ENCODE data around the gene GFPT2.
A peak's percentile ranks its signal among the peaks of the same experiment; 100 is the strongest.

GFPT2 gene

GRCh38 chr5:180333661-180334060 lies 19.5 kb downstream of the GFPT2 start:
- TF ChIP-seq MAX (IDR thresholded peaks at IDR 0.05; ENCODE audit: low read depth, low read length) (no peak), CTCF (IDR thresholded peaks at IDR 0.05; ENCODE audit: low read depth, low read length) (no peak), POLR2A (IDR thresholded peaks at IDR 0.05; ENCODE audit: extremely low read depth, insufficient read length) (no peak), MYC (IDR thresholded peaks at IDR 0.05; ENCODE audit: low read depth, low read length) (no peak)
- no peak for DNase-seq (ENCODE audit: low read depth)
- H3K4me3 ChIP-seq (ENCODE audit: low read depth, low read length): no peak overlapping the region

GRCh38 chr5:180332861-180333260 lies 20.3 kb downstream of the GFPT2 start:
- no peak for TF ChIP-seq MAX (IDR thresholded peaks at IDR 0.05; ENCODE audit: low read depth, low read length)
- TF ChIP-seq CTCF (IDR thresholded peaks at IDR 0.05; ENCODE audit: low read depth, low read length): no peak
- no peak for TF ChIP-seq MYC (IDR thresholded peaks at IDR 0.05; ENCODE audit: low read depth, low read length)
- no peak for TF ChIP-seq POLR2A (IDR thresholded peaks at IDR 0.05; ENCODE audit: extremely low read depth, insufficient read length)
- no peak overlapping the region for H3K4me3 ChIP-seq (ENCODE audit: low read depth, low read length)

GRCh38 chr5:180332051-180332517 lies 21.1 kb downstream of the GFPT2 start:
- no peak for DNase-seq (ENCODE audit: low read depth)
- no peak overlapping the region for H3K4me3 ChIP-seq (ENCODE audit: low read depth, low read length)
- TF ChIP-seq POLR2A (IDR thresholded peaks at IDR 0.05; ENCODE audit: extremely low read depth, insufficient read length) (no peak), MYC (IDR thresholded peaks at IDR 0.05; ENCODE audit: low read depth, low read length) (no peak), CTCF (IDR thresholded peaks at IDR 0.05; ENCODE audit: low read depth, low read length) (no peak), MAX (IDR thresholded peaks at IDR 0.05; ENCODE audit: low read depth, low read length) (no peak)

More at GRCh38 chr5:180332861-180333260, 20.3 kb downstream of the GFPT2 start:
- no peak for DNase-seq (ENCODE audit: low read depth)

GRCh38 chr5:180331647-180331950 lies 21.5 kb downstream of the GFPT2 start:
- TF ChIP-seq MAX (IDR thresholded peaks at IDR 0.05; ENCODE audit: low read depth, low read length): no peak
- TF ChIP-seq MYC (IDR thresholded peaks at IDR 0.05; ENCODE audit: low read depth, low read length): no peak
- no peak for TF ChIP-seq CTCF (IDR thresholded peaks at IDR 0.05; ENCODE audit: low read depth, low read length)
- TF ChIP-seq POLR2A (IDR thresholded peaks at IDR 0.05; ENCODE audit: extremely low read depth, insufficient read length): no peak
- no peak overlapping the region for H3K4me3 ChIP-seq (ENCODE audit: low read depth, low read length)
- no peak for DNase-seq (ENCODE audit: low read depth)

GRCh38 chr5:180330810-180331646 lies 22.1 kb downstream of the GFPT2 start:
- no peak for TF ChIP-seq CTCF (IDR thresholded peaks at IDR 0.05; ENCODE audit: low read depth, low read length)
- no peak for TF ChIP-seq MAX (IDR thresholded peaks at IDR 0.05; ENCODE audit: low read depth, low read length)
- no peak for TF ChIP-seq POLR2A (IDR thresholded peaks at IDR 0.05; ENCODE audit: extremely low read depth, insufficient read length)
- TF ChIP-seq MYC (IDR thresholded peaks at IDR 0.05; ENCODE audit: low read depth, low read length): no peak
- no peak overlapping the region for H3K4me3 ChIP-seq (ENCODE audit: low read depth, low read length)
- DNase-seq (ENCODE audit: low read depth): peak; percentile 24
